ENCODE results near the gene TMEM201.
A peak's percentile ranks its signal among the peaks of the same experiment; 100 is the strongest.

Gene TMEM201

DNA sequence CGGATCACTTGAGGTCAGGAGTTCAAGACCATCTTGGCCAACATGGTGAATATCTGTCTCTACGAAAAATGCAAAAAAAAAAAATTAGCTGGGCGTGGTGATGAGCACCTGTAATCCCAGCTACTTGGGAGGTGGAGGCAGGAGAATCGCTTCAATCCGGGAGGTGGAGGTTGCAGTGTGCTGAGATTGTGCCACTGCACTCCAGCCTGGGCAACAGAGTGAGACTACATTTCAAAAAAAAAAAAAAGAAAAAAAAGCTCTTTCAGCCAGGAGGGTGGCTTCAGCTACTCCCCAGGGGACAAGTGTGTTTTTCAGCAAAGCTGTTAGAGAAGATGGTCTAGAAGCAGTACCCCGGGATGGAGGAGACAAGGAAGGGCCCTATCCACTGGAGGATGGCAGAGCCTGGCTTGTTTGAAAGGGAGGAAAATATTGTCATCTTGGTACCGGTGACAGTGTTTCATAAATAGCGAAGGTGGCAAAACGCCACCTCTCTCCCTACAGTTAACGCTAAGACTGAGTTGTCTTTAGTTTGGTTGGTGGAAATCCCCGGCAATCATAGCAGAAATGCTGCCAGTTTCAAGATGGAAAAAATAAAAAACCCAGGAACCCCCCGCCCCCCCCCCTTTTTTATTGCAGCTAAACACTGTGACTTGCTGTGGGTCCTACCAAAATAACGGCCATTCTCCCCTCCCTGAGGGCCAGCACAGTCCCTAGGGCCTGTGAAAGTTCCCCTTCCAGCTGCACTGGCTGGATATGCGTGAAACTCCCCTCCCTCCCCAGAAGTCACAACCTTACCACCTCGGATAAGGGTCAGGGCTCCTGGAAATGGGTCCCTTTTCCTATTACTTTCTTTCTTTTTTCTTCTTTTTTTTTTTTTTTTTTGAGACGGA lies 66.4 kb downstream of the TMEM201 start:
- DNase-seq, result peak; percentile 51

DNA sequence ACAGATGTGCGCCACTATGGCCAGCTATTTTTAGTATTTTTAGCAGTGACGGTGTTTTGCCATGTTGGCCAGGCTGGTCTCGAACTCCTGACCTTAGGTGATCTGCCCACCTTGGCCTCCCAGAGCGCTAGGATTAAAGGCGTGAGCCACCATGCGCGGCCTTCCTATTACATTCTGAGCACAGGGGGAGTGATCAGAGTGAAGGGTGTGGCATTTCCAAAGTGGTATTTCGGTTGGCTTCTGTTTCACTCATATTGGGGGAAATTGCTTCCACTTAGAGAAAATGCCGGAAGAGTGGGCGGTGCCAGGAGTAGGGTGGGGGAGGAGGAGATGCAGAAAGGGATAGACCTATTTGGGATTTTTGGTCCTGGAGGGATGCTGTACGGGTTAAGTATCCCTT lies 67.1 kb downstream of the TMEM201 start:
- DNase-seq, result no peak

DNA sequence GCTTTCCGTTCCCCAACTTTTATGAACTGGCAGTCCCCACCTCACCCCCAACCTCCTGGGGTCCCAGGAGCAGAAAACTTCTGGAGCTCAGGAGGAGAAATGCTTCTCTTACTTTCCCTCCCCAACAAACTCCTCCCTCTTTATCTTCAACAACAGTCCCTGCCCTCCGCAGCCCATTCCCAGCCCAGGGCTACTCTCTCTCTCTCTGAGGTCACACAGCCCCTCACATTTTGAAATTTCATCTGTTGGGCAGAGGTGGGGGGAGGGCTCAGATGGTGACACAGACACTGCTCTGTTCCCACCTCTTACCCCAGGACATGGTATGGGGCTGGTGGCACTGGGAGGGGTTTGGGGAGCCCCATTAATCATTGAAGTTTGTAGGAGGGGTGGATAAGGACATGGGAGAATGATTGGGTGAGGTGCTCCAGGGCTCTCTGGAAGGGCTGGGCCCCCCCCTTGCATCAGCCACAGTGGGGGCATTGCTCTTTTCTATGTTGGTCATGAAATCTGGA lies 68.9 kb downstream of the TMEM201 start:
- DNase-seq, result no peak

DNA sequence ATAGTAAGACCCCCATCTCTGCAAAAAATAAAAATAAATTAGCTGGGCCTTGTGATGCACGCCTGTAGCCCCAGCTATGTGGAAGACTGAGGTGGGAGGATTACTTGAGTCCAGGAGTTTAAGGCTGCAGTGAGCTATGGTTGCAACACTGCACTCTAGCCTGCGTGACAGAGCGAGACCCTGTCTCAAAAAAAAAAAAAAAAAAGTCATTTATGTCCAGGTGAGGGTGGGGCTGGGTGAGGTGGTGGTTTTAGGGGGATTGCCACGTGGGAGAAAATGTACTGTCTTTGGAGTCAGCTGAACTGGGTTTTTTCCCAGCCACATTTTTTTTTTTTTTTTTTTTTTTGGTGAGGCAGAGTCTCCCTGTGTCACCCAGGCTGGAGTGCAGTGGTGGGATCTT lies 69.5 kb downstream of the TMEM201 start:
- DNase-seq, result no peak

DNA sequence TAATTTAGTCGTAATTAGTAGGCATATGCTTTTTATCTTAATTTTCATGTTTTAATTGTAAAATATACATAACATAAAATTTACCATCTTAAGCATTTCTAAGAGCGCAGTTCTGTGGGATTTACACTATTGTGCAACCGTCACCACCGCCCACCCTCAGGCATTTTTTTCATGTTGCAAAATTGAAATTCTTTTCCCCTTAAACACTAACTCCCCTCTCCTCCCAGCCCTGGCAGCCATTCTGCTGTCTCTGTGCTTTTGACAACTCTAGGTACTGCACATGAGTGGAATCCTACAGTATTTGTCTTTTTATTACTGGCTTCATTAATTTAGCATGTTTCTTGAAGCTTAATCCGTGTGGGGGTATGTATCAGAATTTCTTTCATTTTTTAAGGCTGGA lies 70.6 kb downstream of the TMEM201 start:
- no peak for DNase-seq

DNA sequence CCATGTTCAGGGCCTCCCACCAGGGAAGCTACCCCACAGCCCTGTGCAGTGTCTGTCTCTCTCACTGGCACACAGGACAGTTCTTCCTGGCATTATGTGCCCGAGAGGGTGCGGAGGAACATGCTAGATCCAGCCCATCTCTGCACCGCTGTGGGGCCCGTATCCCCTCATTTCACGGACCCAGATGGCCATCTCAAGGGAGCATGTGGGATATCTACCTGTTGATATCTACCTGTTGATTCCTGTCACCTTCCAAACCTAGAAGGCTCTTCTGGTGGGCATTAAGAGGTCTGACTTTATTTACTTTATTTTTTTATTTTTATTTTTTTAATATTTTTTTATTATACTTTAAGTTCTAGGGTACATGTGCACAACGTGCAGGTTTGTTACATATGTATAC lies 74.5 kb downstream of the TMEM201 start:
- DNase-seq, result no peak

Measured in activated T-cell treated with anti-CD3 and anti-CD28 coated beads, Interleukin-2, amount 50 U/mL, for 1 hour (primary cell).